Measurements from ENCODE around the gene KPNA1.
"Not testable (repeated sequence)": the region's sequence is repeated elsewhere in the genome, so short reads cannot be mapped to it uniquely, and the experiment has no call there.

The KPNA1 gene

DNA sequence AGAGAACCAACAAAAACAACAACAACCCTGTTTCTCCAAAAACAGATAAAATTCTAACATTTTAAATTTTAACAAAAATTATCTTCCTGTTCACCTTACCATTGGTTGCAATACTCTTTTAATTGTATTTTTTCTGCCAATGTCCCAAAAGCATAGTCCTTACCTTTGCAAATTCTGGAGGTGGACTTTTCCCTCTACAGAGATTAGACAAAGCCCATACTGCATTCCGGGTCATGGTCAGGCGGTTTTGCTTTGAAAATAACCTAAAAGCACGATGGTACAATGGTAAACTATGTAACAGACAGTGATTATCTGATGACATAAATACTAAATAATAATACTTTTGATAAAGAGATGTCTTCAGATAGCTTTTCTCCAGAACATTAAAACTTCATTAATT, 63.4 kb downstream of the KPNA1 start:
- H3K27me3 ChIP-seq (ENCODE audit: control insufficient read depth, insufficient read depth, low read length), result no peaks in the 10 kb centered on the region
- H3K36me3 ChIP-seq (ENCODE audit: control insufficient read depth, insufficient read depth, low read length), result peaks cover 72% of the 10 kb centered on the region
- H3K4me1 ChIP-seq (ENCODE audit: control insufficient read depth, insufficient read depth, low read length), result no peaks in the 10 kb centered on the region
- H3K4me3 ChIP-seq (ENCODE audit: low read depth, low read length), result no peak overlapping the region
- no peaks in the 10 kb centered on the region for H3K9me3 ChIP-seq (ENCODE audit: control insufficient read depth, insufficient read depth, low read depth, low read length)
- no peak overlapping the region for H3K9ac ChIP-seq (ENCODE audit: low read length)
- H3K27ac ChIP-seq (ENCODE audit: low read depth, low read length), result no peak overlapping the region

DNA sequence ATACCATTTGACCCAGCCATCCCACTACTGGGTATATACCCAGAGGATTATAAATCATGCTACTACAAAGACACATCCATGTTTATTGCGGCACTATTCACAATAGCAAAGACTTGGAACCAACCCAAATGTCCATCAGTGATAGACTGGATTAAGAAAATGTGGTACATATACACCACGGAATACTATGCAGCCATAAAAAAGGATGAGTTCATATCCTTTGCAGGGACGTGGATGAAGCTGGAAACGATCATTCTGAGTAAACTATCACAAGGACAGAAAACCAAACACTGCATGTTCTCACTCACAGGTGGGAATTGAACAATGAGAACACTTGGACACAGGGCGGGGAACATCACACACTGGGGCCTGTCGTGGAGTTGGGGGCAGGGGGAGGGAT, 66.5 kb downstream of the KPNA1 start:
- peaks cover 62% of the 10 kb centered on the region for H3K36me3 ChIP-seq (ENCODE audit: control insufficient read depth, insufficient read depth, low read length)
- H3K4me1 ChIP-seq (ENCODE audit: control insufficient read depth, insufficient read depth, low read length); H3K27ac ChIP-seq (ENCODE audit: low read depth, low read length); H3K9me3 ChIP-seq (ENCODE audit: control insufficient read depth, insufficient read depth, low read depth, low read length); H3K4me3 ChIP-seq (ENCODE audit: low read depth, low read length); H3K9ac ChIP-seq (ENCODE audit: low read length); H3K27me3 ChIP-seq (ENCODE audit: control insufficient read depth, insufficient read depth, low read length): not testable (repeated sequence)

DNA sequence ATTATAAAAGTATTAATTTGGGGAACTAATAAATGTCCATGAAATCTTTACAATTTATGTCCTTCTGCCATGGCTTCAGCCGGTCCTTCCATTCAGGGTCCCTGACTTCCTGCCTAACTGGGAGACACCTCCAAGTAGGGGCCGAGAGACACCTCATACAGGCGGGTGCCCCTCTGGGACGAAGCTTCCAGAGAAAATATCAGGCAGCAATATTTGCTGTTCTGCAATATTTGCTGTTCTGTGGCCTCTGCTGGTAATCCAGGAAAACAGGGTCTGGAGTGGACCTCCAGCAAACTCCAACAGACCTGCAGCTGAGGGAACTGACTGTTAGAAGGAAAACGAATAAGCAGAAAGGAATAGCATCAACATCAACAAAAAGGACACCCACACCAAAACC, 70.2 kb downstream of the KPNA1 start:
- not testable (repeated sequence) for H3K9ac ChIP-seq (ENCODE audit: low read length); H3K9me3 ChIP-seq (ENCODE audit: control insufficient read depth, insufficient read depth, low read depth, low read length); H3K27me3 ChIP-seq (ENCODE audit: control insufficient read depth, insufficient read depth, low read length); H3K4me3 ChIP-seq (ENCODE audit: low read depth, low read length); H3K4me1 ChIP-seq (ENCODE audit: control insufficient read depth, insufficient read depth, low read length); H3K27ac ChIP-seq (ENCODE audit: low read depth, low read length)
- peaks cover 67% of the 10 kb centered on the region for H3K36me3 ChIP-seq (ENCODE audit: control insufficient read depth, insufficient read depth, low read length)

DNA sequence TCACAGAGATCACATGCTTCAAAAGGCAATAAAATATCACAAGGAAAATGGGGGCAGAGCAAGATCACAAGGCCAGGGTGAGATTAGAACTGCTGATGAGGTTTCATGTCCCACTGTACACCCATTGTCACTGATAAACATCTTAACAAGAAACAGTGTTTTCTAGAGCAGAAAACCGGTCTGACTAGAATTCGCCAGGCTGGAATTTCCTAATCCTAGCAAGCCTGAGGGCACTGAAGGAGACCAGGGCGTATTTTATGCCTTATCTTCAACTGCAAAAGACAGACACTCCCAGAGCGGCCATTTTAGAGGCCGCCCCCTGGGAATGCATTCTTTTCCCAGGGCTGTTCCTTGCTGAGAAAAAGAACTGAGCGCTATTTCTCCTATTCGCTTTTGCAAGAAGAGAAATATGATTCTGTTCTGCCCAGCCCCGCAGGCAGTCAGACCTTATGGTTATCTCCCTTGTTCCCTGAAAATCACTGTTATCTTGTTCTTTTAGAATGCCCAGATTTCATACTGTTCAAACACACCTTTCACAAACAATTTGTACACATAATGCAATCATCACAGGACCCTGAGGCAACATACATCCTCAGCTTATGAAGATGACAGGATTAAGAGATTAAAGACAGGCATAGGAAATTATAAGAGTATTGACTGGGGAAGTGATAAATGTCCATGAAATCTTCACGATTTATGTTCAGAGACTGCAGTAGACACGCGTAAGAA, 70.8 kb downstream of the KPNA1 start:
- H3K4me1 ChIP-seq (ENCODE audit: control insufficient read depth, insufficient read depth, low read length); H3K27me3 ChIP-seq (ENCODE audit: control insufficient read depth, insufficient read depth, low read length); H3K9ac ChIP-seq (ENCODE audit: low read length); H3K9me3 ChIP-seq (ENCODE audit: control insufficient read depth, insufficient read depth, low read depth, low read length): not testable (repeated sequence)
- Histone ChIP-seq H3K36me3 (ENCODE audit: control insufficient read depth, insufficient read depth, low read length) (peaks cover 67% of the 10 kb centered on the region), H3K4me3 (ENCODE audit: low read depth, low read length) (peak overlapping the region; percentile 27; the same call in 1 of the 2 replicates), H3K27ac (ENCODE audit: low read depth, low read length) (peak overlapping the region; percentile 74; the same call in 1 of the 2 replicates)

DNA sequence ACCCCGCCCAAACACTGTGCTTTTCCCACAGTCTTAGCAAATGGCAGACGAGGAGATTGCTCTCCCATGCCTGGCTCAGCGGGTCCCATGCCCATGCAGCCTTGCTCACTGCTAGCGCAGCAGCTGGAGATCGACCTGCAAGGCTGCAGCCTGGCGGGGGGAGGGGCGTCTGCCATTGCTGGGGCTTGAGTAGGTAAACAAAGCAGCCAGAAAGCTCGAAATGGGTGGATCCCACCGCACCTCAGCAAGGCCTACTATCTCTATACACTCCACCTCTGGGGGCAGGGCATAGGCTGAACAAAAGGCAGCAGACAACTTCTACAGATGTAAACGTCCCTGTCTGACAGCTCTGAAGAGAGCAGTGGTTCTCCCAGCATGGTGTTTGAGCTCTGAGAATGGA, 71.6 kb downstream of the KPNA1 start:
- Histone ChIP-seq H3K27me3 (ENCODE audit: control insufficient read depth, insufficient read depth, low read length) (no peaks in the 10 kb centered on the region), H3K9ac (ENCODE audit: low read length) (peak overlapping the region; percentile 27), H3K9me3 (ENCODE audit: control insufficient read depth, insufficient read depth, low read depth, low read length) (peaks cover 3% of the 10 kb centered on the region; the same call in 1 of the 2 replicates), H3K4me1 (ENCODE audit: control insufficient read depth, insufficient read depth, low read length) (peaks cover 6% of the 10 kb centered on the region; the same call in 1 of the 2 replicates), H3K27ac (ENCODE audit: low read depth, low read length) (peak overlapping the region; percentile 74; the same call in 1 of the 2 replicates), H3K36me3 (ENCODE audit: control insufficient read depth, insufficient read depth, low read length) (peaks cover 68% of the 10 kb centered on the region), H3K4me3 (ENCODE audit: low read depth, low read length) (peak overlapping the region; percentile 27; the same call in 1 of the 2 replicates)

DNA sequence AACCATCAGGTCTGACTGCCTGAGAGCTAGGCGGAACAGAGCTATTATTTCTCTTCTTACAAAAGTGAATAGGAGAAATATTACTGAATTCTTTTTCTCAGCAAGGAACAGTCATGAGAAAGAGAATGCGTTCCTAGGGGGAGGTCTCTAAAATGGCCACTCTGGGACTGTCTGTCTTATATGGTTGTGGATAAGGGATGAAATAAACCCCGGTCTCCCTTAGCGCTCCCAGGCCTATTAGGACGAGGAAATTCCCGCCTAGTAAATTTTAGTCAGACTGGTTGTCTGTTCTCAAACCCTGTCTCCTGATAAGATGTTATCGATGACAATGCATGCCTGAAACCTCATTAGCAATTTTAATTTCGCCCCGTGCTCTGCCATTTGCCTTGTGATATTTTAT, 78.8 kb downstream of the KPNA1 start:
- Histone ChIP-seq H3K27me3 (ENCODE audit: control insufficient read depth, insufficient read depth, low read length) (no peaks in the 10 kb centered on the region), H3K4me1 (ENCODE audit: control insufficient read depth, insufficient read depth, low read length) (no peaks in the 10 kb centered on the region), H3K9me3 (ENCODE audit: control insufficient read depth, insufficient read depth, low read depth, low read length) (0 out of 2 replicates have a peak, but pooled peaks cover 2% of the 10 kb centered on the region), H3K36me3 (ENCODE audit: control insufficient read depth, insufficient read depth, low read length) (peaks cover 92% of the 10 kb centered on the region), H3K4me3 (ENCODE audit: low read depth, low read length) (no peak overlapping the region), H3K9ac (ENCODE audit: low read length) (no peak overlapping the region), H3K27ac (ENCODE audit: low read depth, low read length) (no peak overlapping the region)

DNA sequence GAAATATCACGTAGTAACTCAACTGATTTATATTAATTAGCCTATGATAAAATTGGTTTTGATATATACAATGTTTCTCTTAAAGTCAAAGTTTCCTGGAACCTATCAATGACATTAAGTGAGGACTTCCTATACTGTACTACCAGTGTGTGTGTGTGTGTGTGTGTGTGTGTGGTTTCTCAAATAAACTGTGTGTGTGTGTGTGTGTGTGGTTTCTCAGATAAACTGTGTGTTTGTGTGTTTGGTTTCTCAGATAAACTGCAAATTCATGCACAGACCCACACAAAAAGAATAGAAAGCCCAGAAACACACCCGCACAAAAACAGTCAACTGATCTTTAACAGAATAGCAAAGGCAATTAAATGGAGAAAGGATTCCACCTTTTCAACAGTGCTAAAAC, 84.4 kb downstream of the KPNA1 start:
- Histone ChIP-seq H3K9ac (ENCODE audit: low read length) (no peak overlapping the region), H3K4me3 (ENCODE audit: low read depth, low read length) (no peak overlapping the region), H3K27me3 (ENCODE audit: control insufficient read depth, insufficient read depth, low read length) (no peaks in the 10 kb centered on the region), H3K4me1 (ENCODE audit: control insufficient read depth, insufficient read depth, low read length) (no peaks in the 10 kb centered on the region), H3K36me3 (ENCODE audit: control insufficient read depth, insufficient read depth, low read length) (peaks cover 76% of the 10 kb centered on the region), H3K9me3 (ENCODE audit: control insufficient read depth, insufficient read depth, low read depth, low read length) (no peaks in the 10 kb centered on the region), H3K27ac (ENCODE audit: low read depth, low read length) (no peak overlapping the region)

DNA sequence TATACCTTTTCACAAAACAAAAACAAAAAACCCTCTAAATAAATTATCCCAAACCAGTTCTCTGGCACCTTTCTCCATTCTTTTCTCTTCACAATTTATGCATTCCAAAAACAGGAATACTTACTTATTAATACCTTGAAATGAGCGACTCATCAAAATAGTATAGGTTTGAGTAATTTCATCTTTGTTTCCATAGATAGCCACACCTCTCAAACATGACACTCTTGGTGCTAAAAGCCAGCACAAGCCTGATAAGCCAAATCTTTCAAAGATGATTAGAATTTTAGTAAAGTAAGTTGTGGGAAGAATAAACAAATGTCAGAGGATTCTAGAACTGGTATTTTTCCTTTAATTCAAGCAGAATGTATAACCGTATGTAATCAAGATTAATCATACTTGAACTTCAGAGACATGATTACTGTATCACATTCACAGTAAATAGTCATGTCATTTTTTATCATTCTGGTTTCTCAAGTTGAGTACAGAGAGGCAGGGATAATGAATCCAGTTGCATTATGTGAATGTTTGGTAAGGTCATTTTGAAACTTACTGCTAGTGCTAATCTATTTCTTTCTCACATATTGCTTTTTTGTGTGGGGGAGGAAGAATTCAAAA, 86.8 kb downstream of the KPNA1 start:
- no peaks in the 10 kb centered on the region for H3K9me3 ChIP-seq (ENCODE audit: control insufficient read depth, insufficient read depth, low read depth, low read length)
- H3K9ac ChIP-seq (ENCODE audit: low read length), result no peak overlapping the region
- no peaks in the 10 kb centered on the region for H3K4me1 ChIP-seq (ENCODE audit: control insufficient read depth, insufficient read depth, low read length)
- no peaks in the 10 kb centered on the region for H3K27me3 ChIP-seq (ENCODE audit: control insufficient read depth, insufficient read depth, low read length)
- H3K27ac ChIP-seq (ENCODE audit: low read depth, low read length), result no peak overlapping the region
- no peak overlapping the region for H3K4me3 ChIP-seq (ENCODE audit: low read depth, low read length)
- peaks cover 61% of the 10 kb centered on the region for H3K36me3 ChIP-seq (ENCODE audit: control insufficient read depth, insufficient read depth, low read length)

DNA sequence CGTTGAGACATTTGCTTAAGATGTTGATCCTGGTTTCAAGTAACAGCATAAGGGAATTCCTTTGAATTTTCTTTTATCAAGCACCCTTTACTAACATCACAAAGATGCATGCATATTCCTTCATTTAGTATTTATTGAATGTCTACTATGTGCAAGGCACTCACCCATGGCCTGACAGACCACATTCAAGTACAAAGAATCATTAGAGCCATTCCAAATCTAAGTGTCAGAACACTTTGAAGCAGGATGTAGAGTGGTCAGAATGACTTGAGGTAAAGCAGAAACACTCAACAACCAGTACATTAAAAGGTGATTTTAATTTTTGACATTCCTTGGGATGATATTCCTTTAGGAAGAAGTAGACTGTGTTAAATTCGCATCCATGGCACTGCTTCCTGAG, 92.9 kb downstream of the KPNA1 start:
- H3K4me1 ChIP-seq (ENCODE audit: control insufficient read depth, insufficient read depth, low read length), result 0 out of 2 replicates have a peak, but pooled peaks cover 3% of the 10 kb centered on the region
- H3K9ac ChIP-seq (ENCODE audit: low read length), result no peak overlapping the region
- H3K27ac ChIP-seq (ENCODE audit: low read depth, low read length), result no peak overlapping the region
- H3K4me3 ChIP-seq (ENCODE audit: low read depth, low read length), result no peak overlapping the region
- H3K9me3 ChIP-seq (ENCODE audit: control insufficient read depth, insufficient read depth, low read depth, low read length), result no peaks in the 10 kb centered on the region
- no peaks in the 10 kb centered on the region for H3K27me3 ChIP-seq (ENCODE audit: control insufficient read depth, insufficient read depth, low read length)
- H3K36me3 ChIP-seq (ENCODE audit: control insufficient read depth, insufficient read depth, low read length), result peaks cover 32% of the 10 kb centered on the region

DNA sequence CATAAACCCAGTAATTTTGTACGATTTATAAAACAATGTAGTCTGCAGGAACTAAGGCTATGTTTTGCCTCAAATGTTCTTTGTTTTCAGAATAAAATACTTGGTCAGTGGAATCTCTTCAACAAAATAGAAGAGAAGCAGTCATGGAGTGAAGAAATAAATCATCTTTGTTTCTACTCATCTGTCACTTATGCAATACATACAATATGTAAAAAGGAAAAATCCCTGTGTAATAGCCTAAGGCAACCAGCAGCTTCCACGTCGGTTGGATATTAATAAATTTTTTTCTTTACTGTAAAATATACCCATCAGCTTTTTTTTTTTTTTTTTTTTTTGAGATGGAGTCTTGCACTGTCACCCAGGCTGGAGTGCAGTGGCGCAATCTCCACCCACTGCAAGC, 93.6 kb downstream of the KPNA1 start:
- no peak overlapping the region for H3K4me3 ChIP-seq (ENCODE audit: low read depth, low read length)
- H3K36me3 ChIP-seq (ENCODE audit: control insufficient read depth, insufficient read depth, low read length), result peaks cover 24% of the 10 kb centered on the region
- 0 out of 2 replicates have a peak, but pooled peaks cover 3% of the 10 kb centered on the region for H3K4me1 ChIP-seq (ENCODE audit: control insufficient read depth, insufficient read depth, low read length)
- no peak overlapping the region for H3K9ac ChIP-seq (ENCODE audit: low read length)
- no peak overlapping the region for H3K27ac ChIP-seq (ENCODE audit: low read depth, low read length)
- H3K27me3 ChIP-seq (ENCODE audit: control insufficient read depth, insufficient read depth, low read length), result no peaks in the 10 kb centered on the region
- no peaks in the 10 kb centered on the region for H3K9me3 ChIP-seq (ENCODE audit: control insufficient read depth, insufficient read depth, low read depth, low read length)

DNA sequence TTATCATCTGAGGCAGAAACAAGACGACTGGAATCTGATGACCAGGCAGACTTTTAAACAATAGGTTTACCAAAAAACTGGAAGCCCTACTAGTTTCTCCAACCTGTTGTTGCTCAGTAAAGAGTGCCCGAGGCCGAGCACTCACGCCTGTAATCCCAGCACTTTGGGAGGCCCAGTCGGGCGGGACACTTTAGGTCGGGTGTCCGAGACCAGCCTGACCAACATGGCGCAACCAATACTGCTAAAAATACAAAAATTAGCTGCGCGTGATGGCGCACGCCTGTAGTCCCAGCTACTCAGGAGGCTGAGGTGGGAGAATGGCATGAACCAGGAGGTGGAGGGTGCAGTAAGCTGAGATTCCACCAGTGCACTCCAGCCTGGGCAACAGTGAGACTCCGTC, 97.8 kb downstream of the KPNA1 start:
- Histone ChIP-seq H3K27me3 (ENCODE audit: control insufficient read depth, insufficient read depth, low read length) (no peaks in the 10 kb centered on the region), H3K9me3 (ENCODE audit: control insufficient read depth, insufficient read depth, low read depth, low read length) (no peaks in the 10 kb centered on the region), H3K27ac (ENCODE audit: low read depth, low read length) (peak overlapping the region; percentile 78; the same call in 1 of the 2 replicates), H3K4me1 (ENCODE audit: control insufficient read depth, insufficient read depth, low read length) (0 out of 2 replicates have a peak, but pooled peaks cover 3% of the 10 kb centered on the region), H3K36me3 (ENCODE audit: control insufficient read depth, insufficient read depth, low read length) (peaks cover 8% of the 10 kb centered on the region), H3K9ac (ENCODE audit: low read length) (peak overlapping the region; percentile 91), H3K4me3 (ENCODE audit: low read depth, low read length) (peak overlapping the region; percentile 95)

All from HUES6 (cell line).